HG03039 (cell line): ENCODE measurements around the gene SLAMF8.

Source experiments
- ATAC-seq: cut with Tn5 transposase; IDR thresholded peaks from one replicate; pipeline ENCODE4 v1.9.1; 2021; ENCODE audit warnings: mild to moderate bottlenecking, moderate library complexity; ENCODE audit not compliant: unreplicated experiment

Gene SLAMF8

GRCh38 chr1:159868766-159869165 is 42.1 kb downstream of the SLAMF8 start:
- no peak for ATAC-seq

- ATAC-seq: no peak
Observed at GRCh38 chr1:159869173-159869572, 42.5 kb downstream of the SLAMF8 start.

GRCh38 chr1:159869607-159870006 is 42.9 kb downstream of the SLAMF8 start:
- no peak for ATAC-seq

GRCh38 chr1:159870704-159871103 is 44.0 kb downstream of the SLAMF8 start:
- no peak for ATAC-seq

- no peak for ATAC-seq
Observed at GRCh38 chr1:159872891-159873290, 46.2 kb downstream of the SLAMF8 start.

GRCh38 chr1:159873530-159874143 is 47.0 kb downstream of the SLAMF8 start:
- no peak for ATAC-seq

GRCh38 chr1:159877695-159878444 is 51.2 kb downstream of the SLAMF8 start:
- no peak for ATAC-seq

- no peak for ATAC-seq
Observed at GRCh38 chr1:159879136-159879535, 52.5 kb downstream of the SLAMF8 start.

GRCh38 chr1:159879977-159880376 is 53.3 kb downstream of the SLAMF8 start:
- no peak for ATAC-seq

- ATAC-seq: no peak
Observed at GRCh38 chr1:159880430-159880829, 53.8 kb downstream of the SLAMF8 start.

- no peak for ATAC-seq
Observed at GRCh38 chr1:159881622-159882526, 55.2 kb downstream of the SLAMF8 start.

GRCh38 chr1:159882527-159882862 is 55.8 kb downstream of the SLAMF8 start:
- ATAC-seq: no peak

GRCh38 chr1:159883134-159883533 is 56.5 kb downstream of the SLAMF8 start:
- no peak for ATAC-seq

GRCh38 chr1:159884296-159884695 is 57.6 kb downstream of the SLAMF8 start:
- ATAC-seq: no peak
